Peyer's patch (tissue), 4 donors: ENCODE results near the gene SH3D21.

Experiments
- POLR2A ChIP-seq, 2 donors: fragments of 450-650 bp; IDR thresholded peaks; one replicate each; pipeline ENCODE4 v1.5.1; 2017; ENCODE audit warnings: antibody characterized with exemption in 2 of 2, mild to moderate bottlenecking in 2 of 2, moderate library complexity in 2 of 2
- TF ChIP-seq, protein P1 (sequence below), 6 experiments: fragments of 450-650 bp in 4 of 6; fragments of 200-600 bp in 2 of 6; sonication (generic) in 1 of 6; IDR thresholded peaks; one replicate each; pipeline ENCODE4 v1.5.1; 2017 to 2019; ENCODE audit warnings: antibody characterized with exemption in 6 of 6, mild to moderate bottlenecking in 3 of 6, moderate library complexity in 1 of 6

DNA sequence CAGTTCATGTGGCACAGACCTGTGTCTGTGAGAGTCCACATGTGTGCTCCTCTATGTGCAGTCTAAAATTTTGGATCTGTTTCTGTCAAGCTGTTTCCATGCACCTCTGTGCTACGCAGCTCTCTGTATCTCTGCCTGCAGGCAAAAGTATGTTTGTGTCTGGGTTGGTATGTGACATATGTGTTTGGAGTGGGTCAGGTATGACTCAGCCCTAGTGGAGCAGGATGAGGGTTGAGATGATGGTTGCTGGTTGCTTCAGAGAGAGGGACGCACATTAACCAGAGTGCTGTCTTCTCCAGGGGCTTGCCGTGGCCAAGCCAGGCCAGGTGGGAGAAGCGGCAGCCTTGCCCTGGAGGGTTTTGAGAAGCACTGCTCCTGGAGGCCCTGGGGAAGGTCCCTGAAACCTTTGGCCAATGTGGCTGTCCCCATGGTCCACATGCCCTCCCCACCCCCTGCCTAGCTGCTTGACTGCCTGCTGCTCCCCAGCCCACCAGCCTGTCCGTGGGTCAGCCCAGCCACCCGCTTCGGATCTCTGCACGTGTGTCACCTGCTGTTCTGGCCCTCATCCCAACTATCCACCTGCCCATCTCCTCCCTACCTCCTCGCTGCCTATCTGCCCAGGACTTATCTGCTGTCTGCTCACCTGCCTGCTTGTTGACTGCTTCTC lies 21.4 kb downstream of the SH3D21 start:
- TF ChIP-seq, protein P1, sequence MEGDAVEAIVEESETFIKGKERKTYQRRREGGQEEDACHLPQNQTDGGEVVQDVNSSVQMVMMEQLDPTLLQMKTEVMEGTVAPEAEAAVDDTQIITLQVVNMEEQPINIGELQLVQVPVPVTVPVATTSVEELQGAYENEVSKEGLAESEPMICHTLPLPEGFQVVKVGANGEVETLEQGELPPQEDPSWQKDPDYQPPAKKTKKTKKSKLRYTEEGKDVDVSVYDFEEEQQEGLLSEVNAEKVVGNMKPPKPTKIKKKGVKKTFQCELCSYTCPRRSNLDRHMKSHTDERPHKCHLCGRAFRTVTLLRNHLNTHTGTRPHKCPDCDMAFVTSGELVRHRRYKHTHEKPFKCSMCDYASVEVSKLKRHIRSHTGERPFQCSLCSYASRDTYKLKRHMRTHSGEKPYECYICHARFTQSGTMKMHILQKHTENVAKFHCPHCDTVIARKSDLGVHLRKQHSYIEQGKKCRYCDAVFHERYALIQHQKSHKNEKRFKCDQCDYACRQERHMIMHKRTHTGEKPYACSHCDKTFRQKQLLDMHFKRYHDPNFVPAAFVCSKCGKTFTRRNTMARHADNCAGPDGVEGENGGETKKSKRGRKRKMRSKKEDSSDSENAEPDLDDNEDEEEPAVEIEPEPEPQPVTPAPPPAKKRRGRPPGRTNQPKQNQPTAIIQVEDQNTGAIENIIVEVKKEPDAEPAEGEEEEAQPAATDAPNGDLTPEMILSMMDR (IDR thresholded peaks at IDR 0.05): no peak
- no peak for TF ChIP-seq POLR2A (IDR thresholded peaks at IDR 0.05)
